SK-N-SH (cell line): ENCODE measurements around the gene PPP1R16B.

ENCODE experiments used
- EZH2phosphoT487 ChIP-seq: fragments of 200-600 bp; sonication (generic); IDR thresholded peaks from 2 replicates; pipeline ENCODE4 v1.6.1; 2017; ENCODE audit warnings: low read depth, mixed run types, mild to moderate bottlenecking, antibody characterized with exemption, moderate library complexity, borderline replicate concordance
- GATA2 ChIP-seq: sonication (generic); formaldehyde crosslinking; IDR thresholded peaks from 2 replicates; pipeline ENCODE4 v1.5.0; 2020; ENCODE audit warnings: mild to moderate bottlenecking, missing genetic modification reagents
- JUND ChIP-seq: IDR thresholded peaks from 2 replicates; pipeline ENCODE4 v1.4.0; 2012
- RXRA ChIP-seq: IDR thresholded peaks from 2 replicates; pipeline ENCODE4 v1.4.0; 2012; ENCODE audit warnings: low read depth, mild to moderate bottlenecking, borderline replicate concordance
- SIN3A ChIP-seq: IDR thresholded peaks from 2 replicates; pipeline ENCODE4 v1.6.1; 2012; ENCODE audit warnings: low read depth, mild to moderate bottlenecking, low read length, moderate library complexity, borderline replicate concordance
- TEAD4 ChIP-seq: IDR thresholded peaks from 2 replicates; pipeline ENCODE4 v1.4.0; 2012; ENCODE audit warnings: mild to moderate bottlenecking, borderline replicate concordance; ENCODE audit not compliant: insufficient read depth
- USF2 ChIP-seq: fragments of 150-350 bp; IDR thresholded peaks from 2 replicates; pipeline ENCODE4 v1.6.1; 2017; ENCODE audit warnings: antibody characterized with exemption, low read length, low read depth, borderline replicate concordance
- YY1 ChIP-seq: IDR thresholded peaks from 2 replicates; pipeline ENCODE4 v1.4.0; 2012; ENCODE audit warnings: low read depth, mild to moderate bottlenecking
- TF ChIP-seq, protein P1 (sequence below): fragments of 200-600 bp; sonication (generic); IDR thresholded peaks from 2 replicates; pipeline ENCODE4 v1.6.1; 2017; ENCODE audit warnings: antibody characterized with exemption, mild to moderate bottlenecking, moderate library complexity

GRCh38 chr20:38789503-38790199 is 15.8 kb upstream of the PPP1R16B start:
- TF ChIP-seq RXRA: no peak
- no peak for TF ChIP-seq EZH2phosphoT487
- no peak for TF ChIP-seq TEAD4
- TF ChIP-seq USF2: no peak
- TF ChIP-seq, protein P1, sequence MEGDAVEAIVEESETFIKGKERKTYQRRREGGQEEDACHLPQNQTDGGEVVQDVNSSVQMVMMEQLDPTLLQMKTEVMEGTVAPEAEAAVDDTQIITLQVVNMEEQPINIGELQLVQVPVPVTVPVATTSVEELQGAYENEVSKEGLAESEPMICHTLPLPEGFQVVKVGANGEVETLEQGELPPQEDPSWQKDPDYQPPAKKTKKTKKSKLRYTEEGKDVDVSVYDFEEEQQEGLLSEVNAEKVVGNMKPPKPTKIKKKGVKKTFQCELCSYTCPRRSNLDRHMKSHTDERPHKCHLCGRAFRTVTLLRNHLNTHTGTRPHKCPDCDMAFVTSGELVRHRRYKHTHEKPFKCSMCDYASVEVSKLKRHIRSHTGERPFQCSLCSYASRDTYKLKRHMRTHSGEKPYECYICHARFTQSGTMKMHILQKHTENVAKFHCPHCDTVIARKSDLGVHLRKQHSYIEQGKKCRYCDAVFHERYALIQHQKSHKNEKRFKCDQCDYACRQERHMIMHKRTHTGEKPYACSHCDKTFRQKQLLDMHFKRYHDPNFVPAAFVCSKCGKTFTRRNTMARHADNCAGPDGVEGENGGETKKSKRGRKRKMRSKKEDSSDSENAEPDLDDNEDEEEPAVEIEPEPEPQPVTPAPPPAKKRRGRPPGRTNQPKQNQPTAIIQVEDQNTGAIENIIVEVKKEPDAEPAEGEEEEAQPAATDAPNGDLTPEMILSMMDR: no peak
- no peak for TF ChIP-seq JUND
- TF ChIP-seq GATA2 (CRISPR knock-in tag): no peak
- TF ChIP-seq YY1: no peak
- no peak for TF ChIP-seq SIN3A
